K562 (cell line): ENCODE data around the gene PDZRN3. TPM values are rescaled to one million over a fixed set of nuclear protein-coding genes. Genes with fewer than 3 reads are reported as not detected.

Experiments
- ATAC-seq: fragments of 200-7000 bp; cut with Tn5 transposase; 3 replicates; pipeline ENCODE4 v1.9.1; 2020; ENCODE audit warnings: moderate library complexity
- BruUV-seq: library from RNA; stranded (reverse); fragments of 400-500 nt; replicated peaks from 2 replicates; lab custom pipeline; 2021; lab: Mats Ljungman, UMichigan
- CTCF ChIA-PET: fragments of 300-600 bp; formaldehyde crosslinking; extraction: SDS; loops from one replicate; lab custom pipeline; 2021; ENCODE audit warnings: low intra/inter-chr PET ratio; lab: Yijun Ruan, JAX
- POLR2A ChIA-PET: fragments of 300-600, 350-650 bp; sonication (Branson Sonifier 250); formaldehyde crosslinking; extraction: SDS; loops from one replicate; lab custom pipeline; 2021; ENCODE audit warnings: antibody characterized with exemption, inconsistent platforms; lab: Yijun Ruan, JAX
- DNase-seq, 4 experiments: peaks; one replicate each; pipeline versions ENCODE4 v3.0.0 to v3.0.0-alpha.2; 2011 to 2018; ENCODE audit warnings: low spot score in 3 of 4, mixed read lengths in 3 of 4; ENCODE audit errors: extremely low read depth in 1 of 4
- FAIRE-seq: peaks from 2 replicates; lab custom pipeline; 2011; peaks lifted over from hg19 to GRCh38; lab: Jason Lieb, UNC
- H2AFZ ChIP-seq: 2 replicates; pipeline ENCODE4 v1.6.0; 2011; ENCODE audit warnings: low read depth, low read length, control low read depth, inconsistent platforms
- H3K27ac ChIP-seq: fragments of 200-600 bp; 3 replicates; pipeline ENCODE4 v1.8.0; 2011; ENCODE audit warnings: low read depth, mild to moderate bottlenecking, control low read depth, inconsistent platforms, low read length, moderate library complexity, mixed read lengths; ENCODE audit errors: extremely low read depth
- H3K27me3 ChIP-seq, 2 experiments: fragments of 300-600 bp in 1 of 2; 2 replicates in 1 of 2; 3 replicates in 1 of 2; pipeline versions ENCODE4 v1.6.0 to v1.8.0; 2011; ENCODE audit warnings: inconsistent platforms in 2 of 2, low read length in 2 of 2, mild to moderate bottlenecking in 1 of 2, mixed read lengths in 1 of 2, moderate library complexity in 1 of 2; ENCODE audit not compliant: control insufficient read depth in 2 of 2, insufficient read depth in 2 of 2
- H3K36me3 ChIP-seq: fragments of 300-600 bp; 3 replicates; pipeline ENCODE4 v1.8.0; 2011; ENCODE audit warnings: mild to moderate bottlenecking, low read length, inconsistent platforms; ENCODE audit not compliant: control insufficient read depth, insufficient read depth
- H3K4me1 ChIP-seq, 2 experiments: fragments of 200-600 bp in 1 of 2; replicated peaks in 1 of 2; 2 replicates in 1 of 2; 3 replicates in 1 of 2; pipeline versions ENCODE4 v1.5.1 to v1.8.0; 2011; ENCODE audit warnings: inconsistent platforms in 2 of 2, low read length in 2 of 2, mild to moderate bottlenecking in 1 of 2, mixed read lengths in 1 of 2, moderate library complexity in 1 of 2; ENCODE audit not compliant: control insufficient read depth in 2 of 2, insufficient read depth in 2 of 2
- H3K4me2 ChIP-seq: 2 replicates; pipeline ENCODE4 v1.6.1; 2011; ENCODE audit warnings: low read length, control low read depth, inconsistent platforms, mixed read lengths; ENCODE audit not compliant: insufficient read depth
- H3K4me3 ChIP-seq: fragments of 200-600 bp; sonication (generic), shearing (Covaris generic); 2 replicates; pipeline ENCODE4 v1.5.1; 2016; ENCODE audit warnings: control low read depth, inconsistent platforms
- H3K79me2 ChIP-seq: fragments of 200-600 bp; 3 replicates; pipeline ENCODE4 v1.8.0; 2011; ENCODE audit warnings: low read length, inconsistent platforms; ENCODE audit not compliant: control insufficient read depth, insufficient read depth
- H3K9ac ChIP-seq, 2 experiments: 2 replicates each; pipeline versions ENCODE4 v1.6.0 to v1.6.1; 2011; ENCODE audit warnings: low read depth in 2 of 2, low read length in 2 of 2, control low read depth in 1 of 2, inconsistent platforms in 1 of 2, mild to moderate bottlenecking in 1 of 2, mixed read lengths in 1 of 2; ENCODE audit not compliant: insufficient read depth in 1 of 2
- H3K9me1 ChIP-seq: one replicate; pipeline ENCODE4 v1.6.0; 2011; ENCODE audit warnings: inconsistent platforms, mild to moderate bottlenecking, low read length, moderate library complexity; ENCODE audit not compliant: control insufficient read depth, insufficient read depth
- H3K9me3 ChIP-seq: replicated peaks from 2 replicates; pipeline ENCODE4 v1.5.1; 2011; ENCODE audit warnings: low read depth, low read length, inconsistent platforms; ENCODE audit not compliant: control insufficient read depth, insufficient read depth
- H4K20me1 ChIP-seq: replicated peaks from 2 replicates; pipeline ENCODE4 v1.6.1; 2011; ENCODE audit warnings: low read length, inconsistent platforms, mixed read lengths; ENCODE audit not compliant: control insufficient read depth, insufficient read depth
- BRD9 ChIP-seq: fragments of 450-650 bp; IDR thresholded peaks from 2 replicates; pipeline ENCODE4 v1.6.1; 2018; ENCODE audit warnings: low read depth; ENCODE audit not compliant: partially characterized antibody
- CHD2 ChIP-seq: IDR thresholded peaks from 2 replicates; pipeline ENCODE4 v1.6.1; 2011; ENCODE audit warnings: low read depth, low read length
- CXXC5 ChIP-seq: fragments of 250-450 bp; sonication (Bioruptor Pico); IDR thresholded peaks from 2 replicates; pipeline ENCODE4 v1.8.0; 2022; ENCODE audit warnings: inconsistent platforms, mild to moderate bottlenecking, moderate library complexity
- E2F4 ChIP-seq: sonication (generic); formaldehyde crosslinking; IDR thresholded peaks from 2 replicates; pipeline ENCODE4 v1.8.0; 2022; ENCODE audit warnings: mild to moderate bottlenecking, low read depth, missing genetic modification reagents
- IRF2 ChIP-seq: sonication (generic); formaldehyde crosslinking; IDR thresholded peaks from 2 replicates; pipeline ENCODE4 v1.8.1; 2022; ENCODE audit warnings: mild to moderate bottlenecking, missing genetic modification reagents
- ZNF354B ChIP-seq: fragments of 250-450 bp; sonication (Bioruptor Pico); IDR thresholded peaks from 2 replicates; pipeline ENCODE4 v1.4.0; 2020
- ZNF41 ChIP-seq: fragments of 250-450 bp; sonication (Bioruptor Pico); conservative IDR thresholded peaks from 2 replicates; pipeline ENCODE4 v1.4.0; 2020; ENCODE audit warnings: mild to moderate bottlenecking
- ZNF699 ChIP-seq: fragments of 250-450 bp; sonication (Bioruptor Pico); IDR thresholded peaks from 2 replicates; pipeline ENCODE4 v1.8.0; 2021; ENCODE audit warnings: mild to moderate bottlenecking, moderate library complexity; ENCODE audit not compliant: insufficient replicate concordance
- WGBS: fragments of 100-300 bp; shearing (Covaris generic); methylation state at CpG from one replicate; pipeline ENCODE4 v1.1.6; 2016; ENCODE audit warnings: low coverage, mixed read lengths; ENCODE audit not compliant: insufficient coverage; ENCODE audit errors: missing lambda C conversion rate; 5-methylcytosine and 5-hydroxymethylcytosine counted together
- in situ Hi-C: fragments of 300-500 bp; cut with MboI; formaldehyde crosslinking; loops from 4 replicates; pipeline ENCODE4 v1.15.0; 2018; ENCODE audit warnings: inconsistent platforms, mixed read lengths
- intact Hi-C: fragments of 100-400 bp; cut with micrococcal nuclease; formaldehyde crosslinking; loops from 2 replicates; pipeline ENCODE4 v1.14.2; 2022
- polyA plus RNA-seq, 8 experiments: library from polyadenylated mRNA; depleted of rRNA in 4 of 8; stranded (reverse) in 5 of 8; unstranded in 3 of 8; fragments of >200 nt; fragmentation: Nextera tagmentation in 2 of 8; fragmentation: Illumina TruSeq in 1 of 8; extraction: Ambion mirVana in 2 of 8; extraction: Trizol in 1 of 8; gene quantifications; 2 replicates each; pipeline versions ENCODE4 v1.2.1 to v1.2.3, GENCODE V29; 2011 to 2014; ENCODE audit warnings: inconsistent platforms in 1 of 8, missing spikeins in 1 of 8
- total RNA-seq, 7 experiments: library from RNA; depleted of rRNA in 6 of 7; stranded (reverse); fragments of >200 nt in 6 of 7; fragmentation: Illumina TruSeq in 2 of 7; extraction: Trizol in 2 of 7; gene quantifications; 2 replicates each; pipeline versions ENCODE4 v1.2.1 to v1.2.3, GENCODE V29; 2011 to 2021; ENCODE audit warnings: low replicate concordance in 1 of 7
- TF ChIP-seq, protein P1 (sequence below): fragments of 250-450 bp; sonication (Bioruptor Pico); IDR thresholded peaks from 2 replicates; pipeline ENCODE4 v1.4.0; 2020; ENCODE audit warnings: mild to moderate bottlenecking
- TF ChIP-seq, protein P2 (sequence below), 2 experiments: fragments of 250-450 bp in 1 of 2; fragments of 450-650 bp in 1 of 2; sonication (Bioruptor Pico) in 1 of 2; IDR thresholded peaks; 2 replicates each; pipeline versions ENCODE4 v1.6.1 to v1.8.0; 2016 to 2021; ENCODE audit warnings: mild to moderate bottlenecking in 2 of 2, moderate library complexity in 2 of 2, missing compliant biosample characterization in 1 of 2, missing genetic modification characterization in 1 of 2

PDZRN3 gene
- total and polyA plus RNA-seq, 9 of the 15 experiments (the other 6 are each of a cell fraction or from before 2014, with no cell fraction given): 0.16 TPM; not detected in 8

GRCh38 chr3:73473898-73474416 lies 150.8 kb downstream of the PDZRN3 start (continued):
- no peak for TF ChIP-seq IRF2 (CRISPR knock-in tag)

DNA sequence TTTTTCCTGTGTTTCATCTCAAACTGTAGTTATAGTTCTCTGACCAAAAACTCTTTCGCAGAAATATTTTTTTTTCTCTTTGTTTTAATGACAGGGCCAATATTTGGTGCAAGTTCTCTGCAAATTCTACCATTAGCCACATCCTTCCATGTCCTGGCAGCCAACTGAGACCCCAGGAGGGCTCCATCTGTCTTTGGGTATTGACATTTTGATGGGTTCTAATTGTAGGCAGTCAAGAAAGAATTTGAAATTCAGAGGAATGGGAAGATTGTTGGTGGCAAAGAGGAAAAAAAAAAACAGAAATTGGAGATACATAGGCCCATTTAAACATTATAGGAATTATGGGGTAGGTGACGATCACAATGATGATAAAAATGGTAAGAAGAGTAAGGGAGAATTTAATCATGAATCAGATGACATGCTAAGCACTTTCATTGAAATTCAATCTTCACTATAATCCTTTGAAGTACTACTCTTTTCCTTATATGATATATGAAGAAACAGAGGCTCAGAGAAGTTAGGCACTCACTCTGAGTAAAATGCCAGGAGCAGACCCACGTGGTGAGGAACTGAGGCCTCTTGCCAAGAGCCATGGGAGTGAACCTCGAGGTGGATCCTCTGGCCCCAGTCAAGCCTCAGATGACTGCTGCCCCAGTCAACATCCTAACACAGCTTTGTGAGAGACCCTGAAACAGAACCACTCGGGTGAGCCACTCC lies 151.4 kb downstream of the PDZRN3 start:
- no peak for ATAC-seq
- in situ Hi-C loops (no loop called here), intact Hi-C loops (no loop called here)
- Histone ChIP-seq H3K79me2 (no peaks in the 10 kb centered on the region), H2AFZ (no peak overlapping the region), H3K27me3 (no peaks in the 10 kb centered on the region; a peak in 1 of 5 replicates), H3K4me3 (no peak overlapping the region), H3K27ac (no peak overlapping the region), H4K20me1 (no peaks in the 10 kb centered on the region), H3K9me3 (no peaks in the 10 kb centered on the region), H3K9me1 (no peaks in the 10 kb centered on the region)
- no peak for FAIRE-seq
- ChIA-PET POLR2A (no interaction called here), CTCF (no interaction called here)
- 0% methylated on average over 5 of the region's 5 CpGs for WGBS
- DNase-seq: no peak
- TF ChIP-seq E2F4: no peak
- TF ChIP-seq IRF2 (CRISPR knock-in tag): no peak
- no peak for TF ChIP-seq ZNF699 (CRISPR knock-in tag)
- TF ChIP-seq CHD2: no peak
- TF ChIP-seq ZNF354B (CRISPR knock-in tag): no peak
- no peak for TF ChIP-seq CXXC5 (CRISPR knock-in tag)
- no peak for TF ChIP-seq BRD9
- no peak for TF ChIP-seq ZNF41 (CRISPR knock-in tag)
- TF ChIP-seq, protein P1, sequence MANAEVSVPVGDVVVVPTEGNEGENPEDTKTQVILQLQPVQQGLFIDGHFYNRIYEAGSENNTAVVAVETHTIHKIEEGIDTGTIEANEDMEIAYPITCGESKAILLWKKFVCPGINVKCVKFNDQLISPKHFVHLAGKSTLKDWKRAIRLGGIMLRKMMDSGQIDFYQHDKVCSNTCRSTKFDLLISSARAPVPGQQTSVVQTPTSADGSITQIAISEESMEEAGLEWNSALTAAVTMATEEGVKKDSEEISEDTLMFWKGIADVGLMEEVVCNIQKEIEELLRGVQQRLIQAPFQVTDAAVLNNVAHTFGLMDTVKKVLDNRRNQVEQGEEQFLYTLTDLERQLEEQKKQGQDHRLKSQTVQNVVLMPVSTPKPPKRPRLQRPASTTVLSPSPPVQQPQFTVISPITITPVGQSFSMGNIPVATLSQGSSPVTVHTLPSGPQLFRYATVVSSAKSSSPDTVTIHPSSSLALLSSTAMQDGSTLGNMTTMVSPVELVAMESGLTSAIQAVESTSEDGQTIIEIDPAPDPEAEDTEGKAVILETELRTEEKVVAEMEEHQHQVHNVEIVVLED (CRISPR knock-in tag): no peak
- TF ChIP-seq, protein P2, sequence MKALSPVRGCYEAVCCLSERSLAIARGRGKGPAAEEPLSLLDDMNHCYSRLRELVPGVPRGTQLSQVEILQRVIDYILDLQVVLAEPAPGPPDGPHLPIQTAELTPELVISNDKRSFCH (CRISPR knock-in tag; IDR thresholded peaks at IDR 0.05): no peak
- TF ChIP-seq, protein P2 (tag; IDR thresholded peaks at IDR 0.05): no peak
- TF ChIP-seq, all 486 proteins: peak for 0
- Histone ChIP-seq H3K9ac (no peak overlapping the region), H3K36me3 (no peaks in the 10 kb centered on the region), H3K4me1 (no peaks in the 10 kb centered on the region), H3K4me2 (no peak overlapping the region)
- no TSS peak for BruUV-seq
